ENCODE results near the gene ADORA1.
A peak's percentile ranks its signal among the peaks of the same experiment; 100 is the strongest.

ADORA1 gene

GRCh38 chr1:203124011-203124410, 3.5 kb upstream of the ADORA1 start:
- TF ChIP-seq ZNF518A (tag by site-specific recombination; conservative IDR thresholded peaks at IDR 0.05; ENCODE audit: low read depth) (no peak), ZNF23 (tag by site-specific recombination; IDR thresholded peaks at IDR 0.05; ENCODE audit: borderline replicate concordance) (no peak), ZBTB10 (tag by site-specific recombination; IDR thresholded peaks at IDR 0.05) (no peak), ZNF354C (tag by site-specific recombination; IDR thresholded peaks at IDR 0.05; ENCODE audit: borderline replicate concordance, low read depth) (no peak), SP3 (tag by site-specific recombination; IDR thresholded peaks at IDR 0.05) (no peak), ZNF335 (tag by site-specific recombination; conservative IDR thresholded peaks at IDR 0.05) (peak; percentile 25; the same call in 1 of the 2 replicates), MEIS1 (CRISPR knock-in tag; IDR thresholded peaks at IDR 0.05; ENCODE audit: borderline replicate concordance) (no peak)
- CTCF ChIA-PET = interaction anchor here (1.2 to 9.1 kb wide), 4 partner anchors 48 to 144 kb away, joined by 4 to 70 read pairs (median 7); no protein-coding TSS in a partner anchor
- Histone ChIP-seq H3K9me3 (ENCODE audit: control insufficient read depth, insufficient read depth, low read depth, low read length) (no peaks in the 10 kb centered on the region), H3K27ac (ENCODE audit: extremely low read depth, low read depth, low read length) (no peak overlapping the region), H3K4me3 (ENCODE audit: low read depth, low read length) (no peak overlapping the region), H3K4me1 (ENCODE audit: control insufficient read depth, insufficient read depth, low read length) (no peaks in the 10 kb centered on the region), H3K36me3 (ENCODE audit: control insufficient read depth in 2 of 2, insufficient read depth in 1 of 2, low read length in 2 of 2) (no peaks in the 10 kb centered on the region)
- POLR2A ChIA-PET = no interaction called here

- ChIA-PET CTCF (interaction anchor here (0.6 to 9.1 kb wide), 12 partner anchors 10 to 1903 kb away, joined by 3 to 70 read pairs (median 4); no protein-coding TSS in a partner anchor), POLR2A (no interaction called here)
- H3K36me3 ChIP-seq (ENCODE audit: control insufficient read depth in 2 of 2, insufficient read depth in 1 of 2, low read length in 2 of 2) = no peaks in the 10 kb centered on the region
- no peak overlapping the region for H3K4me3 ChIP-seq (ENCODE audit: low read depth, low read length)
- H3K9me3 ChIP-seq (ENCODE audit: control insufficient read depth, insufficient read depth, low read depth, low read length) = no peaks in the 10 kb centered on the region
- TF ChIP-seq ZFHX2 (tag by site-specific recombination; conservative IDR thresholded peaks at IDR 0.05) (peak; percentile 72), ZEB2 (tag by site-specific recombination; IDR thresholded peaks at IDR 0.05) (no peak), ZBTB49 (tag by site-specific recombination; IDR thresholded peaks at IDR 0.05; ENCODE audit: low read depth) (no peak), ZNF362 (tag by site-specific recombination; IDR thresholded peaks at IDR 0.05) (no peak), EGR2 (tag by site-specific recombination; IDR thresholded peaks at IDR 0.05; ENCODE audit: low read depth) (peak; percentile 63), ZNF335 (tag by site-specific recombination; conservative IDR thresholded peaks at IDR 0.05) (peak; percentile 70), ZBTB17 (tag by site-specific recombination; IDR thresholded peaks at IDR 0.05) (no peak), HOXC10 (CRISPR knock-in tag; IDR thresholded peaks at IDR 0.05) (no peak)
- no peak overlapping the region for H3K27ac ChIP-seq (ENCODE audit: extremely low read depth, low read depth, low read length)
- no peaks in the 10 kb centered on the region for H3K4me1 ChIP-seq (ENCODE audit: control insufficient read depth, insufficient read depth, low read length)
These were observed 2.8 kb upstream of the ADORA1 start for GRCh38 chr1:203124546-203125317.

Data from HEK293 (cell line).